ENCODE results near the gene C9orf50.

- TF ChIP-seq POLR2AphosphoS5 (IDR thresholded peaks at IDR 0.05; ENCODE audit: insufficient read depth, low read depth, low read length) (no peak), CTCF (IDR thresholded peaks at IDR 0.05; ENCODE audit: extremely low read depth in 1 of 2, insufficient read depth in 1 of 2, low read depth in 1 of 2, low read length in 2 of 2) (no peak)
Observed at GRCh38 chr9:129661029-129661428, 40.1 kb upstream of the C9orf50 start.
